Measurements from ENCODE around the gene SMC6.

DNA sequence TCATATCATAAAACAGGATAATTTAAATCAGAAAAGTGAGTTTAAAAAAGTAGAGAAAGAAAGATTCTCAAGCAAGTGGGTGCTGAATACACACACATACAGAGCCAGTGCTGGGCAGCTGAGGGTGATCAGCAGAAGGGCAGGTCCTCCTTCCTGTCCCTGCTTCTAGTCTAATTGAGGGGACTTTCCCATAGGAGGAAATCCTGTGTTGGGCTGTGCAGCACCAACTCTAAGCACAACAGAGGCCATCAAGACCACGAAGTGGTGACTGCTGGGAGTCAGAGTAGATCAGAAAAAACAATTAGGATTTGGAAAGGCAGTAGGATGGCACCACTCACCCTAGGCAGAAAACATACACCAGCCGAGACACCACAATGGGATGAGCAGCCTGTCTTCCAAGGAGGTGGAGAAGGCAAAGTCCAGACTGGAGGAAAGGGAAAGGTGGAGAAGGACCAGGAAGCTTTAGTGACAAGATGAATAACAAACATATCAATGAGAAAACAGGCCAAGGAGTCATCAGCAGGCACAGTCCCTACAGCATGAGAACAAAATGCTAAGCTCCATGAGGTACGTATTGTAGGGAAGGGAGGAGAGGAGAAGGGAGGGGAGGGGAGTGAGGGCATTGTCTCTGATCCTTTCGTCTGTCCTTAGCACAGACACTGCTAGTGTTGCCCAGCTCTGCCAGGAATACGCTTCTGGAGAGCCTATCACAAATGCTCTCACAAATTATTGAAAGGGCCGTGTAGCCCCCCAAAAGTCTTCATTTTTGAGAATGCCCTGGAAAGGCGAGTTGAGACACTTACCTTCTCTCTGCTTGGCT is 45.9 kb upstream of the SMC6 start:
- TF ChIP-seq, protein P1, sequence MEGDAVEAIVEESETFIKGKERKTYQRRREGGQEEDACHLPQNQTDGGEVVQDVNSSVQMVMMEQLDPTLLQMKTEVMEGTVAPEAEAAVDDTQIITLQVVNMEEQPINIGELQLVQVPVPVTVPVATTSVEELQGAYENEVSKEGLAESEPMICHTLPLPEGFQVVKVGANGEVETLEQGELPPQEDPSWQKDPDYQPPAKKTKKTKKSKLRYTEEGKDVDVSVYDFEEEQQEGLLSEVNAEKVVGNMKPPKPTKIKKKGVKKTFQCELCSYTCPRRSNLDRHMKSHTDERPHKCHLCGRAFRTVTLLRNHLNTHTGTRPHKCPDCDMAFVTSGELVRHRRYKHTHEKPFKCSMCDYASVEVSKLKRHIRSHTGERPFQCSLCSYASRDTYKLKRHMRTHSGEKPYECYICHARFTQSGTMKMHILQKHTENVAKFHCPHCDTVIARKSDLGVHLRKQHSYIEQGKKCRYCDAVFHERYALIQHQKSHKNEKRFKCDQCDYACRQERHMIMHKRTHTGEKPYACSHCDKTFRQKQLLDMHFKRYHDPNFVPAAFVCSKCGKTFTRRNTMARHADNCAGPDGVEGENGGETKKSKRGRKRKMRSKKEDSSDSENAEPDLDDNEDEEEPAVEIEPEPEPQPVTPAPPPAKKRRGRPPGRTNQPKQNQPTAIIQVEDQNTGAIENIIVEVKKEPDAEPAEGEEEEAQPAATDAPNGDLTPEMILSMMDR (IDR thresholded peaks at IDR 0.05), result no peak
- TF ChIP-seq POLR2A (IDR thresholded peaks at IDR 0.05), result no peak

Data from adrenal gland (tissue), 5 donors.